22Rv1 (cell line): ENCODE results near the gene PSMA6.

Experiments
- ZFX ChIP-seq: fragments of 450-650 bp; IDR thresholded peaks from 2 replicates; pipeline ENCODE4 v1.6.1; 2017; ENCODE audit warnings: antibody characterized with exemption, borderline replicate concordance
- TF ChIP-seq, protein P1 (sequence below): fragments of 450-650 bp; IDR thresholded peaks from 2 replicates; pipeline ENCODE4 v1.5.1; 2017; ENCODE audit warnings: mild to moderate bottlenecking

DNA sequence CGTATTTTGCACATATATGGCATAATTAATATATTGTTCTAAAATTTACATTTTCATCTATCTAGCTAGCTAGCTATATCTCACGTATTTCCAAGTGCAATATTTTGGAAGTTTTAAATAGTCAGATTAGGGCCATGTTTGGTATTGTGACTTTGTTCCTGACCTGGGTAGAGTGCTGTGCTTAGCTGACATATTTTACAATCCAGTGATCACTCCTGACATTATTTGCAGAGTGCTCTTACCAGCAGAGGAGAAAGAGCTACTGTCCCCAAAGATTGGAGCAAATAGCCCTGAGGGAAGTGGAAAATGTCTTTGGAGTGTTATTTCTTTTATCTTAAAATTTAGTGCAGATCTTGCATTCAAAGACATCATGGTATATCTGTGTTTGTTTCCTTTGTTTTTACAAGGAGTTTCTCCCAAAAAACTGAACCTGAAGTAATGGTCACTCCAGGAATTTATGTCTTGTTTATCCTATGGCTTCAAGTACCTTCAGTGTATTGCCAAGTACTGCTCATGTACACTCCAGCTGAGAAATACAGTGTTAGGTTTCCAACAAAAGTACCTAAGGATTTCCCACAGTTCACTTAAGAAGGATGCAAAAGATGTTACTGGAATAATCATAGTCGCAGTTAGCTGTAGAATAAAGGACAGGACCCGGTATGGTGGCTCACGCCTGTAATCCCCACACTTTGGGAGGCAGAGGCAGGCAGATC, 49.4 kb upstream of the PSMA6 start:
- TF ChIP-seq, protein P1, sequence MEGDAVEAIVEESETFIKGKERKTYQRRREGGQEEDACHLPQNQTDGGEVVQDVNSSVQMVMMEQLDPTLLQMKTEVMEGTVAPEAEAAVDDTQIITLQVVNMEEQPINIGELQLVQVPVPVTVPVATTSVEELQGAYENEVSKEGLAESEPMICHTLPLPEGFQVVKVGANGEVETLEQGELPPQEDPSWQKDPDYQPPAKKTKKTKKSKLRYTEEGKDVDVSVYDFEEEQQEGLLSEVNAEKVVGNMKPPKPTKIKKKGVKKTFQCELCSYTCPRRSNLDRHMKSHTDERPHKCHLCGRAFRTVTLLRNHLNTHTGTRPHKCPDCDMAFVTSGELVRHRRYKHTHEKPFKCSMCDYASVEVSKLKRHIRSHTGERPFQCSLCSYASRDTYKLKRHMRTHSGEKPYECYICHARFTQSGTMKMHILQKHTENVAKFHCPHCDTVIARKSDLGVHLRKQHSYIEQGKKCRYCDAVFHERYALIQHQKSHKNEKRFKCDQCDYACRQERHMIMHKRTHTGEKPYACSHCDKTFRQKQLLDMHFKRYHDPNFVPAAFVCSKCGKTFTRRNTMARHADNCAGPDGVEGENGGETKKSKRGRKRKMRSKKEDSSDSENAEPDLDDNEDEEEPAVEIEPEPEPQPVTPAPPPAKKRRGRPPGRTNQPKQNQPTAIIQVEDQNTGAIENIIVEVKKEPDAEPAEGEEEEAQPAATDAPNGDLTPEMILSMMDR = no peak
- no peak for TF ChIP-seq ZFX
